Hepatocyte (in vitro differentiated cells): Measurements from ENCODE around the gene ZNF318. TPM values are rescaled to one million over a fixed set of nuclear protein-coding genes. Genes with fewer than 3 reads are reported as not detected.
"Not testable (repeated sequence)": the region's sequence is repeated elsewhere in the genome, so short reads cannot be mapped to it uniquely, and the experiment has no call there.

Experiments
- DNase-seq: peaks from one replicate; pipeline ENCODE4 v3.0.0-alpha.2; 2016; ENCODE audit warnings: low spot score
- H2AFZ ChIP-seq: fragments of 200-600 bp; sonication (generic); 2 replicates; pipeline ENCODE4 v1.6.0; 2016; ENCODE audit warnings: antibody characterized with exemption, mild to moderate bottlenecking
- H3K27ac ChIP-seq: fragments of 200-600 bp; sonication (generic); 2 replicates; pipeline ENCODE4 v1.5.1; 2016; ENCODE audit warnings: mild to moderate bottlenecking
- H3K27me3 ChIP-seq: fragments of 200-600 bp; sonication (generic); 2 replicates; pipeline ENCODE4 v1.6.1; 2016
- H3K36me3 ChIP-seq: fragments of 200-600 bp; sonication (generic); replicated peaks from 2 replicates; pipeline ENCODE4 v1.5.1; 2016; ENCODE audit warnings: low read depth; ENCODE audit not compliant: insufficient read depth
- H3K4me1 ChIP-seq: fragments of 200-600 bp; sonication (generic); 2 replicates; pipeline ENCODE4 v1.5.1; 2016; ENCODE audit warnings: mild to moderate bottlenecking, moderate library complexity; ENCODE audit not compliant: insufficient read depth
- H3K4me2 ChIP-seq: fragments of 200-600 bp; sonication (generic); 2 replicates; pipeline ENCODE4 v1.6.0; 2016
- H3K4me3 ChIP-seq: fragments of 200-600 bp; sonication (generic); 2 replicates; pipeline ENCODE4 v1.5.1; 2016; ENCODE audit warnings: mild to moderate bottlenecking
- H3K79me2 ChIP-seq: fragments of 200-600 bp; sonication (generic); 2 replicates; pipeline ENCODE4 v1.6.0; 2017; ENCODE audit warnings: mild to moderate bottlenecking
- H3K9me2 ChIP-seq: fragments of 200-600 bp; sonication (generic); replicated peaks from 2 replicates; pipeline ENCODE4 v1.6.0; 2017; ENCODE audit warnings: mild to moderate bottlenecking; ENCODE audit not compliant: insufficient read depth
- H3K9me3 ChIP-seq: fragments of 200-600 bp; sonication (generic); 2 replicates; pipeline ENCODE4 v1.5.1; 2016; ENCODE audit warnings: low read depth, mild to moderate bottlenecking
- H4K20me1 ChIP-seq: fragments of 200-600 bp; sonication (generic); 2 replicates; pipeline ENCODE4 v1.6.0; 2016; ENCODE audit warnings: mild to moderate bottlenecking; ENCODE audit not compliant: insufficient read depth, poor library complexity, severe bottlenecking
- EZH2 ChIP-seq: fragments of 200-600 bp; sonication (generic); IDR thresholded peaks from 2 replicates; pipeline ENCODE4 v1.6.1; 2016; ENCODE audit warnings: antibody characterized with exemption, mild to moderate bottlenecking, borderline replicate concordance
- EZH2phosphoT487 ChIP-seq: fragments of 200-600 bp; sonication (generic); IDR thresholded peaks from one replicate; pipeline ENCODE4 v1.6.1; 2018; ENCODE audit warnings: antibody characterized with exemption, mild to moderate bottlenecking, low read depth, moderate library complexity; ENCODE audit not compliant: unreplicated experiment, severe bottlenecking
- WGBS: methylation state at CpG from one replicate; pipeline ENCODE4 v1.1.6; 2016; ENCODE audit warnings: low lambda C conversion rate; ENCODE audit errors: missing lambda C conversion rate; 5-methylcytosine and 5-hydroxymethylcytosine counted together
- polyA plus RNA-seq: library from polyadenylated mRNA; unstranded; fragments of >200 nt; fragmentation: Nextera tagmentation; extraction: Ambion mirVana; gene quantifications from 2 replicates; pipeline ENCODE4 v1.2.1, GENCODE V29; 2016
- total RNA-seq: library from RNA; depleted of rRNA; stranded (reverse); fragments of >200 nt; gene quantifications from 2 replicates; pipeline ENCODE4 v1.2.3, GENCODE V29; 2014
- TF ChIP-seq, protein P1 (sequence below): fragments of 200-600 bp; sonication (generic); IDR thresholded peaks from 2 replicates; pipeline ENCODE4 v1.5.1; 2016; ENCODE audit warnings: antibody characterized with exemption, mild to moderate bottlenecking; ENCODE audit not compliant: poor library complexity

The ZNF318 gene
- total and polyA plus RNA-seq, 2 experiments from 2014 or later = 6.9 to 13.4 TPM

DNA sequence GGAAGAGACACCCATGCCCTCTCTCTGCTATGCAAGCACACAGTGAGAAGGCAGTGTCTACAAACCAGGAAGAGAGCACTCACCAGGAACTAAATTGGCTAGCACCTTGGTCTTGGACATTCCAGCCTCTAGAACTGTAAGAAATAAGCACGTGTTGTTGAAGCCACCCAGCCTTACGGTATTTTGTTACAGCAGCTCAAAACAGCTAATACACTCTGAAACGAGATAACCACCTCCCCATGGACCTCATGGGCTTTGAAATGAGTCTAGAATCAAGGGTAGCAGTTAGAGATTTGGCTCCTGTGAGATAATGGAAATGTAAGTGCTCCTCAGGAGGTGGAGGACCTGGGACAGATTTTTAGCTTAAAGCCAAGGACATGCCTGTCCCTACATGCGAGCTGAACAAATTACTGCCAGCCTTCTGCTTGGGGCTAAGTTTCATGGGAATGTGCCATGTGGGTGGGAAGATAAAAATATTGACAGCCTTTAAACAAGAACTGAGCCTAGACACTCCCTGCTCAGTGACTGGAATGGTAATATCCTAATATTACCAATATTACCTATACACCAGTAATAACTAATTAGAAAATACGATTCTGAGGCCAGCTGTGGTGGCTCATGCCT lies 3.9 kb upstream of the ZNF318 start:
- H3K27ac ChIP-seq = no peak overlapping the region
- H3K4me3 ChIP-seq = no peak overlapping the region
- no peaks in the 10 kb centered on the region for H3K27me3 ChIP-seq
- H3K9me3 ChIP-seq = no peaks in the 10 kb centered on the region
- H3K4me2 ChIP-seq = no peak overlapping the region
- no peaks in the 10 kb centered on the region for H3K36me3 ChIP-seq
- H3K79me2 ChIP-seq = peaks cover 5% of the 10 kb centered on the region
- no peaks in the 10 kb centered on the region for H3K9me2 ChIP-seq
- WGBS = 79% methylated on average over 5 of the region's 5 CpGs
- no peaks in the 10 kb centered on the region for H3K4me1 ChIP-seq
- DNase-seq = no peak
- TF ChIP-seq, protein P1, sequence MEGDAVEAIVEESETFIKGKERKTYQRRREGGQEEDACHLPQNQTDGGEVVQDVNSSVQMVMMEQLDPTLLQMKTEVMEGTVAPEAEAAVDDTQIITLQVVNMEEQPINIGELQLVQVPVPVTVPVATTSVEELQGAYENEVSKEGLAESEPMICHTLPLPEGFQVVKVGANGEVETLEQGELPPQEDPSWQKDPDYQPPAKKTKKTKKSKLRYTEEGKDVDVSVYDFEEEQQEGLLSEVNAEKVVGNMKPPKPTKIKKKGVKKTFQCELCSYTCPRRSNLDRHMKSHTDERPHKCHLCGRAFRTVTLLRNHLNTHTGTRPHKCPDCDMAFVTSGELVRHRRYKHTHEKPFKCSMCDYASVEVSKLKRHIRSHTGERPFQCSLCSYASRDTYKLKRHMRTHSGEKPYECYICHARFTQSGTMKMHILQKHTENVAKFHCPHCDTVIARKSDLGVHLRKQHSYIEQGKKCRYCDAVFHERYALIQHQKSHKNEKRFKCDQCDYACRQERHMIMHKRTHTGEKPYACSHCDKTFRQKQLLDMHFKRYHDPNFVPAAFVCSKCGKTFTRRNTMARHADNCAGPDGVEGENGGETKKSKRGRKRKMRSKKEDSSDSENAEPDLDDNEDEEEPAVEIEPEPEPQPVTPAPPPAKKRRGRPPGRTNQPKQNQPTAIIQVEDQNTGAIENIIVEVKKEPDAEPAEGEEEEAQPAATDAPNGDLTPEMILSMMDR = no peak
- no peak for TF ChIP-seq EZH2
- no peak for TF ChIP-seq EZH2phosphoT487
- peaks cover under 1% of the 10 kb centered on the region for H4K20me1 ChIP-seq
- H2AFZ ChIP-seq = no peak overlapping the region

GRCh38 chr6:43370003-43370580 lies 645 bp upstream of the ZNF318 start:
- 60% methylated on average over 16 of the region's 16 CpGs for WGBS
- not testable (repeated sequence) for H3K36me3 ChIP-seq

GRCh38 chr6:43368259-43369160 lies 937 bp downstream of the ZNF318 start:
- Histone ChIP-seq H3K79me2 (peaks cover 35% of the 10 kb centered on the region), H2AFZ (peak overlapping the region; percentile 82), H3K27me3 (no peaks in the 10 kb centered on the region), H3K27ac (peak overlapping the region; percentile 78), H4K20me1 (peaks cover 12% of the 10 kb centered on the region), H3K4me1 (no peaks in the 10 kb centered on the region), H3K4me2 (peak overlapping the region; percentile 97), H3K36me3 (no peaks in the 10 kb centered on the region), H3K4me3 (peak overlapping the region; percentile 94), H3K9me3 (no peaks in the 10 kb centered on the region), H3K9me2 (no peaks in the 10 kb centered on the region)
- WGBS = 2% methylated on average over 50 of the region's 71 CpGs
- TF ChIP-seq EZH2 (no peak), EZH2phosphoT487 (no peak)
- TF ChIP-seq, protein P1 = no peak
- DNase-seq = peak; percentile 78

More at GRCh38 chr6:43370003-43370580, 645 bp upstream of the ZNF318 start:
- not testable (repeated sequence) for H3K9me3 ChIP-seq, H3K4me1 ChIP-seq, H3K27me3 ChIP-seq, DNase-seq, H3K4me3 ChIP-seq, H3K9me2 ChIP-seq
- Histone ChIP-seq H3K27ac (peak overlapping the region; percentile 74), H4K20me1 (peaks cover 12% of the 10 kb centered on the region), H3K4me2 (peak overlapping the region; percentile 75), H3K79me2 (peaks cover 35% of the 10 kb centered on the region), H2AFZ (peak overlapping the region; percentile 76)
